Measurements from ENCODE around the gene TMEM196. TPM values are rescaled to one million over a fixed set of nuclear protein-coding genes. Genes with fewer than 3 reads are reported as not detected.

TMEM196 gene
- total RNA-seq, 1 experiment from 2014 or later = not detected

DNA sequence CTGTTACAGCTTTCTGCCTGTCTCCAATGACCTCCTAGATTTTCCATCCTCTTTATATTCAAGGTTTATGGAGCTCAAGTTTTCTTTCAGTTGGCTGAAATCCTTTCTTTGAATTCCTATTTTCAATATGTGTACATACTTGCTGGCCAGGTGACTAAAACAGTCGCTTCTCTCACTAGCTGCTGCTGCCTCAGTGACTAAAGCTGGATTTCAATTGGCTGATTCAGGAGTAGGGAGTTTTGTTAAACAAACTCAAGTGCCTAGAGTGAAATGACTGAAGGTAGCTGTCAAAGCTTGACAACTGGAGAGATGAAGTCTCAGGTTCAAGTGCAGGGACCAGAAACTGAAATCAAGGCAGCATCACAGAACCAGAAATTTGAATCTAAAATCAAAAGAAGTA, 57.9 kb downstream of the TMEM196 start:
- POLR2A ChIA-PET = interaction anchor here (0.7 kb wide), 1 partner anchor 497 kb away, joined by 6 read pairs; no protein-coding TSS in a partner anchor
- no TSS peak for BruUV-seq (replicated peaks)
- TF ChIP-seq REST (IDR thresholded peaks at IDR 0.05; ENCODE audit: insufficient read depth in 1 of 2, low read depth in 2 of 2, low read length in 1 of 2) (no peak), SIN3A (IDR thresholded peaks at IDR 0.05; ENCODE audit: borderline replicate concordance, insufficient read depth, low read depth, low read length) (no peak), CTCF (IDR thresholded peaks at IDR 0.05) (no peak), POLR2AphosphoS5 (IDR thresholded peaks at IDR 0.05; ENCODE audit: low read depth, low read length) (no peak), TCF7L2 (IDR thresholded peaks at IDR 0.05; ENCODE audit: low read depth, low read length) (no peak)

DNA sequence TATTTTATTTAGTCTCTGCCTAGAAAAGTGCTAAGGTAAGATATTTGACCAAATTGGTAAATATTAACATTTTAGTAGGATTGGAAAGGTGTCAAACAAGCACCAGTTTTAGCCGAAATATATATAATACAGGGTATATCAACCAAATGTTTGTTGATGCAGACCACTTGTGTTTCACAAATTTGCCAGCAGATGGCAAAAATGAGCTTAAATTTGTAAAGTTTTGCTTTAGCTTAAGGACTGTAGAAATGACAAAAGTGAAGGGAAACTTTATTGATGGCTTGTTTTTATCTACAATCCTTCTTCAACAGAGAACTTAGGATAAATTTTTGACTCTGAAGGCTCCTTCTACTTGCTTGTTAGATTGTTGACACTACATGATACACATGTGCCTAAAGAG, 59.7 kb downstream of the TMEM196 start:
- intact Hi-C loops (cut with micrococcal nuclease; ENCODE audit: unreplicated experiment) = loop anchor here (1.0 kb wide), 1 partner anchor 885 kb away; no protein-coding TSS in a partner anchor
- POLR2A ChIA-PET = interaction anchor here (0.6 to 0.7 kb wide), 3 partner anchors 608 to 1052 kb away, joined by 3 to 16 read pairs (median 6); no protein-coding TSS in a partner anchor
- no peak for TF ChIP-seq POLR2AphosphoS5 (IDR thresholded peaks at IDR 0.05; ENCODE audit: low read depth, low read length)
- no peak for TF ChIP-seq REST (IDR thresholded peaks at IDR 0.05; ENCODE audit: insufficient read depth in 1 of 2, low read depth in 2 of 2, low read length in 1 of 2)
- peak; percentile 65; the same call in 1 of the 2 replicates for TF ChIP-seq CTCF (IDR thresholded peaks at IDR 0.05)

More for the DNA sequence above, 57.9 kb downstream of the TMEM196 start:
- Histone ChIP-seq H3K9me3 (ENCODE audit: control insufficient read depth, insufficient read depth, low read depth, low read length) (no peaks in the 10 kb centered on the region), H3K27ac (ENCODE audit: low read length) (no peak overlapping the region), H3K27me3 (ENCODE audit: control insufficient read depth, insufficient read depth, low read length) (peaks cover 3% of the 10 kb centered on the region; the same call in 1 of the 2 replicates), H3K4me3 (ENCODE audit: low read depth in 2 of 2, low read length in 2 of 2) (no peak overlapping the region), H3K4me1 (ENCODE audit: control insufficient read depth, insufficient read depth, low read length) (no peaks in the 10 kb centered on the region), H3K36me3 (ENCODE audit: control insufficient read depth, insufficient read depth, low read length) (no peaks in the 10 kb centered on the region)
- intact Hi-C loops (cut with micrococcal nuclease; ENCODE audit: unreplicated experiment) = no loop called here
- DNase-seq (ENCODE audit: low read depth, low spot score) (no peak), ATAC-seq (no peak)
- CTCF ChIA-PET = interaction anchor here (0.6 to 0.7 kb wide), 2 partner anchors 47 to 1175 kb away, joined by 5 to 10 read pairs; no protein-coding TSS in a partner anchor
- in situ Hi-C loops (cut with HindIII; ENCODE audit: low pct_unique_long_range_greater_than_20kb, low sequenced_read_pairs) = no loop called here

More for the DNA sequence above, 59.7 kb downstream of the TMEM196 start:
- no peak overlapping the region for H3K27ac ChIP-seq (ENCODE audit: low read length)
- H3K27me3 ChIP-seq (ENCODE audit: control insufficient read depth, insufficient read depth, low read length) = peaks cover 3% of the 10 kb centered on the region; the same call in 1 of the 2 replicates
- H3K4me3 ChIP-seq (ENCODE audit: low read depth in 2 of 2, low read length in 2 of 2) = no peak overlapping the region
- peaks cover 6% of the 10 kb centered on the region; the same call in 1 of the 2 replicates for H3K4me1 ChIP-seq (ENCODE audit: control insufficient read depth, insufficient read depth, low read length)
- DNase-seq (ENCODE audit: low read depth, low spot score) = peak; percentile 22
- H3K9me3 ChIP-seq (ENCODE audit: control insufficient read depth, insufficient read depth, low read depth, low read length) = no peaks in the 10 kb centered on the region
- ATAC-seq = no peak
- CTCF ChIA-PET = interaction anchor here (0.7 to 2.0 kb wide), 6 partner anchors 32 to 885 kb away, joined by 3 to 16 read pairs (median 6); no protein-coding TSS in a partner anchor
- H3K36me3 ChIP-seq (ENCODE audit: control insufficient read depth, insufficient read depth, low read length) = no peaks in the 10 kb centered on the region
- in situ Hi-C loops (cut with HindIII; ENCODE audit: low pct_unique_long_range_greater_than_20kb, low sequenced_read_pairs) = no loop called here
- no TSS peak for BruUV-seq (replicated peaks)
